ENCODE data around the gene PRLHR.

The PRLHR gene

DNA sequence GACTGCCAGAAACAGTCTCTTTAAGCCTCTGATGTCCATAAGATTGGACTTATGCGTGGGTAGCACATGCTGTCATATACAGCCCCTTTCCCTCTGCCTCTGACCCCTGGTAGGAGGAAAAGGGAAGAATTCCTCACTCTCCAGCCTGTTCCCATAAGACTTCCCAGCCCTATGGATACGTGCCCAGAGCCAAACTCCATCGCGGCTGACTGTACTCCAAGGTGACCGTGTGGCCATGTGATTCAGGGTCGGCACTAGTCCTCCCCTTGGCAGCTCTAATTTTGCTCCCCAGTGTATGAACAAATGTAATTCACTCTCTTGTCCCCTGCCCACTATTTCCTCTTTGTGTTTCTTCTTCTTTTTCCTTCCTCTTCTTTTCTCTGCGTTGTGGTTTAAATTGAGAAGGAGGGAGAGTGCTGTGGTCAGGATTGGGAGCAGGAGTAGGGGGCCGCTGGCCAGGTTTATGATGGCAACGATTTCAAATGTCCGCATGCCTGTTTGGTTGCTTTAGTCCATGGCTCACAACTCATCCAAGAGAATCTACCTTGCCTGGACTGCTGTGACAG is 43.8 kb downstream of the PRLHR start:
- no peak for DNase-seq
- Histone ChIP-seq H4K12ac (ENCODE audit: low read depth, low read length) (no peak overlapping the region), H4K91ac (ENCODE audit: low read depth, low read length) (no peak overlapping the region), H3K4me2 (ENCODE audit: low read length) (no peak overlapping the region), H2AK5ac (ENCODE audit: low read length) (no peak overlapping the region), H3K27ac (ENCODE audit: low read depth, low read length) (no peak overlapping the region), H3K4me1 (ENCODE audit: control insufficient read depth in 1 of 2, insufficient read depth in 2 of 2, low read length in 2 of 2) (no peaks in the 10 kb centered on the region), H2BK5ac (ENCODE audit: low read depth, low read length, poor library complexity) (no peak overlapping the region), H2BK120ac (ENCODE audit: insufficient read depth, low read length, poor library complexity) (no peak overlapping the region), H3K14ac (ENCODE audit: low read length) (no peak overlapping the region), H4K8ac (ENCODE audit: low read depth, low read length) (no peak overlapping the region), H3K79me2 (ENCODE audit: control insufficient read depth, insufficient read depth, low read length, poor library complexity) (no peaks in the 10 kb centered on the region), H3K9ac (ENCODE audit: low read length) (no peak overlapping the region), H2BK12ac (ENCODE audit: low read length) (no peak overlapping the region), H3K23ac (ENCODE audit: low read length) (no peak overlapping the region), H3K4me3 (ENCODE audit: low read depth, low read length) (no peak overlapping the region), H3K18ac (ENCODE audit: low read length) (no peak overlapping the region), H3K27me3 (ENCODE audit: insufficient read depth, low read length) (no peaks in the 10 kb centered on the region), H3K36me3 (ENCODE audit: control insufficient read depth in 1 of 2, insufficient read depth in 2 of 2, low read length in 2 of 2) (no peaks in the 10 kb centered on the region), H2AFZ (ENCODE audit: insufficient read depth, low read length, poor library complexity) (no peak overlapping the region), H3K4ac (ENCODE audit: low read depth, low read length) (no peak overlapping the region), H3K79me1 (ENCODE audit: low read length) (no peaks in the 10 kb centered on the region), H3K9me3 (ENCODE audit: insufficient read depth, low read depth, low read length) (no peaks in the 10 kb centered on the region)
- WGBS (ENCODE audit: extremely low coverage, insufficient coverage, insufficient read length) = no CpG with 5 or more reads among the region's 10 CpGs

DNA sequence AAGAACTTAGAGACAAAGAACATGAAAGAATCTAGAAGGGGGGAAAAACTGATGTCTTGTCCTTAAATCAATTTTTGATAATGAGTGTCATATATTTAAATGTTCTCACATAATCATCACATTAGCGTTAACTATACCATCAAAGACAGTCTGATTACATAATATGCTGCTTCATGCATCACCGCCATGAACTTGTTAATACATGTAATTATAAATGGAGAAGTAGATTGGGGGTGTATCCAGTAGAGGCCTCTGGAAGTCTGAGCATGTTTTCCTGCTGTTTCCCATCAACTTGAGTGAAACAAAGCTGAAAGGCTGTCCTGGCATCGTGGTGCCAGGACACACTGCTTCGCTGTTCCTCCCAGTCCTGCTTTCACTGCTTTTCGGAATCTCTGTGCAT is 48.2 kb downstream of the PRLHR start:
- Histone ChIP-seq H3K23ac (ENCODE audit: low read length) (no peak overlapping the region), H4K91ac (ENCODE audit: low read depth, low read length) (no peak overlapping the region), H3K4me1 (ENCODE audit: control insufficient read depth in 1 of 2, insufficient read depth in 2 of 2, low read length in 2 of 2) (no peaks in the 10 kb centered on the region), H3K27me3 (ENCODE audit: insufficient read depth, low read length) (no peaks in the 10 kb centered on the region), H2BK5ac (ENCODE audit: low read depth, low read length, poor library complexity) (no peak overlapping the region), H3K27ac (ENCODE audit: low read depth, low read length) (no peak overlapping the region), H3K9me3 (ENCODE audit: insufficient read depth, low read depth, low read length) (no peaks in the 10 kb centered on the region), H3K14ac (ENCODE audit: low read length) (no peak overlapping the region), H3K9ac (ENCODE audit: low read length) (no peak overlapping the region), H3K18ac (ENCODE audit: low read length) (no peak overlapping the region), H3K4me2 (ENCODE audit: low read length) (no peak overlapping the region), H3K4me3 (ENCODE audit: low read depth, low read length) (no peak overlapping the region), H4K12ac (ENCODE audit: low read depth, low read length) (no peak overlapping the region), H2AK5ac (ENCODE audit: low read length) (no peak overlapping the region), H3K4ac (ENCODE audit: low read depth, low read length) (no peak overlapping the region), H2AFZ (ENCODE audit: insufficient read depth, low read length, poor library complexity) (no peak overlapping the region), H2BK120ac (ENCODE audit: insufficient read depth, low read length, poor library complexity) (no peak overlapping the region), H3K79me1 (ENCODE audit: low read length) (no peaks in the 10 kb centered on the region), H3K79me2 (ENCODE audit: control insufficient read depth, insufficient read depth, low read length, poor library complexity) (no peaks in the 10 kb centered on the region), H4K8ac (ENCODE audit: low read depth, low read length) (no peak overlapping the region), H2BK12ac (ENCODE audit: low read length) (no peak overlapping the region), H3K36me3 (ENCODE audit: control insufficient read depth in 1 of 2, insufficient read depth in 2 of 2, low read length in 2 of 2) (no peaks in the 10 kb centered on the region)
- no peak for DNase-seq
- WGBS (ENCODE audit: extremely low coverage, insufficient coverage, insufficient read length) = no CpG with 5 or more reads among the region's 5 CpGs

- no peak overlapping the region for H3K18ac ChIP-seq (ENCODE audit: low read length)
- H3K9ac ChIP-seq (ENCODE audit: low read length) = no peak overlapping the region
- no peak overlapping the region for H2AFZ ChIP-seq (ENCODE audit: insufficient read depth, low read length, poor library complexity)
- no peak overlapping the region for H2BK5ac ChIP-seq (ENCODE audit: low read depth, low read length, poor library complexity)
- H3K36me3 ChIP-seq (ENCODE audit: control insufficient read depth in 1 of 2, insufficient read depth in 2 of 2, low read length in 2 of 2) = no peaks in the 10 kb centered on the region
- H3K4me1 ChIP-seq (ENCODE audit: control insufficient read depth in 1 of 2, insufficient read depth in 2 of 2, low read length in 2 of 2) = no peaks in the 10 kb centered on the region
- H2BK120ac ChIP-seq (ENCODE audit: insufficient read depth, low read length, poor library complexity) = no peak overlapping the region
- H4K91ac ChIP-seq (ENCODE audit: low read depth, low read length) = no peak overlapping the region
- no peak overlapping the region for H3K14ac ChIP-seq (ENCODE audit: low read length)
- no peak overlapping the region for H3K27ac ChIP-seq (ENCODE audit: low read depth, low read length)
- no peak overlapping the region for H3K4ac ChIP-seq (ENCODE audit: low read depth, low read length)
- no peaks in the 10 kb centered on the region for H3K79me1 ChIP-seq (ENCODE audit: low read length)
- H4K8ac ChIP-seq (ENCODE audit: low read depth, low read length) = no peak overlapping the region
- H2BK12ac ChIP-seq (ENCODE audit: low read length) = no peak overlapping the region
- no peak overlapping the region for H3K4me2 ChIP-seq (ENCODE audit: low read length)
- no peak overlapping the region for H3K23ac ChIP-seq (ENCODE audit: low read length)
- H4K12ac ChIP-seq (ENCODE audit: low read depth, low read length) = no peak overlapping the region
- WGBS (ENCODE audit: extremely low coverage, insufficient coverage, insufficient read length) = no CpG with 5 or more reads among the region's 2 CpGs
- no peaks in the 10 kb centered on the region for H3K79me2 ChIP-seq (ENCODE audit: control insufficient read depth, insufficient read depth, low read length, poor library complexity)
- DNase-seq = no peak
- H3K27me3 ChIP-seq (ENCODE audit: insufficient read depth, low read length) = no peaks in the 10 kb centered on the region
- H3K9me3 ChIP-seq (ENCODE audit: insufficient read depth, low read depth, low read length) = peaks cover 2% of the 10 kb centered on the region
- no peak overlapping the region for H3K4me3 ChIP-seq (ENCODE audit: low read depth, low read length)
- H2AK5ac ChIP-seq (ENCODE audit: low read length) = no peak overlapping the region
These were observed 49.0 kb downstream of the PRLHR start for GRCh38 chr10:118546479-118546878.

- no peak overlapping the region for H3K4me2 ChIP-seq (ENCODE audit: low read length)
- H3K18ac ChIP-seq (ENCODE audit: low read length) = no peak overlapping the region
- WGBS (ENCODE audit: extremely low coverage, insufficient coverage, insufficient read length) = no CpG with 5 or more reads among the region's 1 CpG
- no peak overlapping the region for H4K91ac ChIP-seq (ENCODE audit: low read depth, low read length)
- H2BK12ac ChIP-seq (ENCODE audit: low read length) = no peak overlapping the region
- no peak overlapping the region for H3K9ac ChIP-seq (ENCODE audit: low read length)
- H3K4me3 ChIP-seq (ENCODE audit: low read depth, low read length) = no peak overlapping the region
- H2AK5ac ChIP-seq (ENCODE audit: low read length) = no peak overlapping the region
- H3K79me2 ChIP-seq (ENCODE audit: control insufficient read depth, insufficient read depth, low read length, poor library complexity) = no peaks in the 10 kb centered on the region
- H3K27ac ChIP-seq (ENCODE audit: low read depth, low read length) = no peak overlapping the region
- no peak overlapping the region for H3K14ac ChIP-seq (ENCODE audit: low read length)
- no peak overlapping the region for H2AFZ ChIP-seq (ENCODE audit: insufficient read depth, low read length, poor library complexity)
- H3K4ac ChIP-seq (ENCODE audit: low read depth, low read length) = no peak overlapping the region
- no peaks in the 10 kb centered on the region for H3K27me3 ChIP-seq (ENCODE audit: insufficient read depth, low read length)
- H3K23ac ChIP-seq (ENCODE audit: low read length) = no peak overlapping the region
- H2BK5ac ChIP-seq (ENCODE audit: low read depth, low read length, poor library complexity) = no peak overlapping the region
- H3K79me1 ChIP-seq (ENCODE audit: low read length) = no peaks in the 10 kb centered on the region
- no peak overlapping the region for H4K12ac ChIP-seq (ENCODE audit: low read depth, low read length)
- H3K36me3 ChIP-seq (ENCODE audit: control insufficient read depth in 1 of 2, insufficient read depth in 2 of 2, low read length in 2 of 2) = no peaks in the 10 kb centered on the region
- H3K4me1 ChIP-seq (ENCODE audit: control insufficient read depth in 1 of 2, insufficient read depth in 2 of 2, low read length in 2 of 2) = no peaks in the 10 kb centered on the region
- H3K9me3 ChIP-seq (ENCODE audit: insufficient read depth, low read depth, low read length) = peaks cover 2% of the 10 kb centered on the region
- DNase-seq = no peak
- no peak overlapping the region for H2BK120ac ChIP-seq (ENCODE audit: insufficient read depth, low read length, poor library complexity)
- H4K8ac ChIP-seq (ENCODE audit: low read depth, low read length) = no peak overlapping the region
These were observed 50.1 kb downstream of the PRLHR start for GRCh38 chr10:118545381-118545780.

Measured in trophoblast cell (in vitro differentiated cells and primary cell).